Transverse colon (tissue), 3 donors: ENCODE measurements around the gene MYL6B.

ENCODE experiments used
- EP300 ChIP-seq: sonication (generic); formaldehyde crosslinking; IDR thresholded peaks from one replicate; pipeline ENCODE4 v1.6.1; 2017; ENCODE audit warnings: antibody characterized with exemption, low read depth
- POLR2A ChIP-seq: fragments of 450-650 bp; IDR thresholded peaks from one replicate; pipeline ENCODE4 v1.6.1; 2016; ENCODE audit warnings: antibody characterized with exemption, mild to moderate bottlenecking, moderate library complexity
- TF ChIP-seq, protein P1 (sequence below), 5 experiments: fragments of 200-600 bp in 3 of 5; fragments of 450-650 bp in 2 of 5; sonication (generic) in 3 of 5; IDR thresholded peaks; 1 replicate in 2 of 5; 2 replicates in 3 of 5; pipeline ENCODE4 v1.5.1; 2016 to 2017; ENCODE audit warnings: antibody characterized with exemption in 5 of 5, inconsistent platforms in 3 of 5, mild to moderate bottlenecking in 2 of 5, moderate library complexity in 1 of 5

DNA sequence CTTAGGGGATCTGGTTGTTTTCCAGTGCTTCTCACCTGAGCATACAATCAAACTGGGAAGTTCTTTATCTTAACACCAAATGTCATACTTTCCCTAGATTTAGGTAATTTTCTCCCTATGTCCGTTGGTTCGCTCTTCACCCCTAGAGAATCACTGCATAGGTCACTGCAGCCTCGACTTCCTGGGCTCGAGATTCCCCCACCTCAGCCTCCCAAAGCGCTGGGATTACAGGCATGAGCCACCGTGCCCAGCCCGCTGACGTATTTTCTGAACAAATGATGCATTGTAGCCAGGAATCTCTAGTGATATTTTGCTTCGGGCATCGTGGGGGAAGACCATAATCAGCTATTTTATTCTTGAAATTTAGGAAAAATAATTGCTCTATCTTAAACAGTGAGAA, 37.1 kb upstream of the MYL6B start:
- TF ChIP-seq POLR2A: no peak
- TF ChIP-seq, protein P1, sequence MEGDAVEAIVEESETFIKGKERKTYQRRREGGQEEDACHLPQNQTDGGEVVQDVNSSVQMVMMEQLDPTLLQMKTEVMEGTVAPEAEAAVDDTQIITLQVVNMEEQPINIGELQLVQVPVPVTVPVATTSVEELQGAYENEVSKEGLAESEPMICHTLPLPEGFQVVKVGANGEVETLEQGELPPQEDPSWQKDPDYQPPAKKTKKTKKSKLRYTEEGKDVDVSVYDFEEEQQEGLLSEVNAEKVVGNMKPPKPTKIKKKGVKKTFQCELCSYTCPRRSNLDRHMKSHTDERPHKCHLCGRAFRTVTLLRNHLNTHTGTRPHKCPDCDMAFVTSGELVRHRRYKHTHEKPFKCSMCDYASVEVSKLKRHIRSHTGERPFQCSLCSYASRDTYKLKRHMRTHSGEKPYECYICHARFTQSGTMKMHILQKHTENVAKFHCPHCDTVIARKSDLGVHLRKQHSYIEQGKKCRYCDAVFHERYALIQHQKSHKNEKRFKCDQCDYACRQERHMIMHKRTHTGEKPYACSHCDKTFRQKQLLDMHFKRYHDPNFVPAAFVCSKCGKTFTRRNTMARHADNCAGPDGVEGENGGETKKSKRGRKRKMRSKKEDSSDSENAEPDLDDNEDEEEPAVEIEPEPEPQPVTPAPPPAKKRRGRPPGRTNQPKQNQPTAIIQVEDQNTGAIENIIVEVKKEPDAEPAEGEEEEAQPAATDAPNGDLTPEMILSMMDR (IDR thresholded peaks at IDR 0.05): no peak
- TF ChIP-seq EP300: no peak
